Activated naive CD4-positive, alpha-beta T cell (primary cell): Measurements from ENCODE around the gene FOXP1.

Experiments
- DNase-seq, 4 experiments: peaks; one replicate each; lab custom pipeline; 2025; lab: John Stamatoyannopoulos, UW

FOXP1 gene

GRCh38 chr3:71504250-71505036, 79.1 kb downstream of the FOXP1 start:
- DNase-seq, result no peak

- DNase-seq, result no peak
These were observed 79.8 kb downstream of the FOXP1 start for GRCh38 chr3:71503525-71504249.

GRCh38 chr3:71502066-71502625, 81.4 kb downstream of the FOXP1 start:
- DNase-seq, result no peak

GRCh38 chr3:71500696-71501095, 82.8 kb downstream of the FOXP1 start:
- DNase-seq, result no peak

DNA sequence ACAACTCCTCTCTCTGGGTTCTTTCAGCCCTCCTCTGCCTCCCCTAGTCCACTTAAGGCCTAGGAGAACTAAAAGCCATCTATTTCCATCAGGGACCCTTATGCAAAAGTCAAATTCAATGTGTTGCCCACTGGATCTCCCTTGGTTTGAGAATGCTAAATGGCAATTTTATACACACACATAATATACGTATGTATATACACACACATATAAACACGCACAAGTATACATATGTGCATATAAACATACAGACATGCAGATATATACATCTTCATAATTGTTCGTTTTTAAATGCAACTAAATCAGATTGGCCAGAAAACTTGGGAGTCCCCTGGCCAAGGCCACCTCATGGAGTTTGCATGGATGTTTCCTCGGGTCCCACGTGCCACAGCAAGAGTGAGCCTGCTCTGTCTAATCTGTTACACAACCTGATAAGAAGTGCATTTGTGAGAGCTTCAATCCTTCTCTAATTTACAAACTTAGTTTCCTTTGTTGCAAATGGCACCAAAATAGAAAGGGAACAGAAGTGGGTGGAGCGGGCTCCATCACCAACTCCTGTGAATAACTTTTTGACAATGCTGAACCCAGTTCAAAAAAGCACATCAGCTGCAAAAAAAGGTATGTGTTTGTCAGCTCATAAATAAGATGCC, 84.2 kb downstream of the FOXP1 start:
- no peak for DNase-seq

- no peak for DNase-seq
These were observed 85.0 kb downstream of the FOXP1 start for GRCh38 chr3:71498543-71498942.

- DNase-seq, result no peak
These were observed 85.5 kb downstream of the FOXP1 start for GRCh38 chr3:71497971-71498444.

- no peak for DNase-seq
These were observed 86.1 kb downstream of the FOXP1 start for GRCh38 chr3:71497367-71497897.

- no peak for DNase-seq
These were observed 87.6 kb downstream of the FOXP1 start for GRCh38 chr3:71495708-71496472.

GRCh38 chr3:71494212-71494611, 89.3 kb downstream of the FOXP1 start:
- no peak for DNase-seq

DNA sequence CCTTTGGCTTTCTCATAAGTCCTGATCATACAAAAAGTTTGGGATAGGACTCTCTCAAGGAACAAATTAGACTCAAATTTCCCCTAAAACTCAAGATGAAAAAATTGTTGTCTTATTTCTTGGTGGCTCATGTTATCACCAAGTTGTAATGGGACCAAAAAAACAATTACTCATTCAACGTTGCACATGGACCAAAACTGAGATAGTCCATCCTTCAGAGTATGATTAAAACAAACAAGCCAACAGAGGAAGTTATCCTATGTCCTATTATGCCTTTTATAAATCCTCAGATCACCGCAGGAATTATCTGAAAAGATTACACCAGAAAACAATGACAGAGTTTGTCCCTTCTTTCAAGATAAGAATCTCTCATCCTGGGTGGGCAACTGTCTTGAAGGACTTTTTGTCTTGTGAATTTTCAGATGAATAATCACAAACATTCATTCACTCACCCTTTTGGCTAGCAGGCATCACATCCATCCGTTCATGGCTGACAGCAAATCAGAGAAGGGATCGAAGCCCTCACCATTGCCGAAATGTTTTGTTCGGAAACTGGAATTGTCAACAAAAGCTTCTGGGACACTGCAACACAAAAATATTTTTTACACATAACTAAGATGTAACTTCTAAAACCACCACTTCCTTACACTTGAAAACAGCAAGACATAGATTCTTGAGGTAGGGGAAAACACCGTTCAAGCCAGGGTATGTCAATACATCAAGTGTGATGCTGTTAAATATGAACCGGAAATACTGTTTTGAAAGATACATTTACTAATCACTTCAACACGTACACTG, 90.4 kb downstream of the FOXP1 start:
- DNase-seq, result no peak

GRCh38 chr3:71492566-71492965, 91.0 kb downstream of the FOXP1 start:
- no peak for DNase-seq

GRCh38 chr3:71491154-71491752, 92.3 kb downstream of the FOXP1 start:
- no peak for DNase-seq

- DNase-seq, result no peak
These were observed 92.8 kb downstream of the FOXP1 start for GRCh38 chr3:71490692-71491091.

DNA sequence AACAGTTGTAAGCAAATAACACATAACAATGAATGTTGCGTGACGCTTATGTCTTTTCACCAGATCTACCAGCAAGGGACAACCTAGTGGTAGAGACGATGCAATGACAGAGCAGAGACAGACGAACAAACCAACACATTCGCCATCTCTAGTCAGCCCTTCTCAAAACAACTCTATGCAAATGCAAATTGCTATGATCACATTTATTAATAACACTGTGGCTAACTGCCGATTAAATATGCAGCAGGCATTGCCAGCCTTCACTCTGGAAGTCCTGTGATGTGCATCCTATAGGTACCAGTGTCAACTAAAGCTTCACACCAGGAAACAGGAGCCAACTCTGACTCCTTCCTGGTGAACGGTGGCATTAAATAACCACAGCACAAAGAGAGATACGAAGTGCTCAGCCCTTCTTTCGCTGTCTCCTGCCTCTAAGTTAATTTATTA, 94.2 kb downstream of the FOXP1 start:
- DNase-seq, result peak in 1 of 4 experiments; percentile 10

- DNase-seq, result no peak
These were observed 94.6 kb downstream of the FOXP1 start for GRCh38 chr3:71488882-71489281.

DNA sequence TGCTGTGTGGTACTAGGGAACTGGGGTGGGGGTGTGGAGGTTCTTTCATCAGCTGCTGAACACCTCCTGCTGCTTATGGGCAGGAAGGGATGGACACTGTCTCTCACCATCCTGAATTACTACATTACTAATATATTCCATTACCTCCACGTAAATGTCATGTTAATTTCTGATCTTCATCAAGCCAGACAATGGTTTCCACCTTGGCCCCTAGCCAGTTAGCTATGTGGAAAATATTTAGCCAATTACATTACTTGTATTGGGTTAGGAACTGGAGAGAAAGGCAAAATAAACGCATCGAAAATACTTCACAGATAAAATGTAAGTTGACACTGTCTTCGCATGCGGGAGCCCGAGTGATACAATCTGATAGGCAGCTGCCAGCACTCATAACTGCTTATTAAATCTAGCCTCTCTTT, 95.1 kb downstream of the FOXP1 start:
- DNase-seq, result no peak

GRCh38 chr3:71487418-71487817, 96.1 kb downstream of the FOXP1 start:
- DNase-seq, result no peak

DNA sequence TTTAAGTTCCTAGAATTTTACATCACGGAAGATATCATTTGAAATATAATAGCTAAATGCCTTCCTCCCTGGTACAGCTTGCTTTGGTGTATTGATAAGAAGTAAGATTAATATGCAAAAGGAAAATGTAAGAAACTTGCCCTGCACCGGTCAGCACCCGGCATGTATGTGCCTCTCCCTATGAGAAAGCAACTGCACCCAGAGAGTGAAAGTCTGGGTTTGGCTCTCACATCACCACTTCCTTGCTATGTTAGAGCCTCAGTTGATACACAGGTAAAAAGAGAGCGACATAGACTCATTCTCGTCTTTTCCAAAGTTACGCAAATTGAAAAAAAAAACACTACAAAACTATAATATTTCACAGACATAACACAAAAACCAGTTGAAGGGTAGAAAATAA, 96.7 kb downstream of the FOXP1 start:
- DNase-seq, result peak in 1 of 4 experiments; percentile 5

- DNase-seq, result no peak
These were observed 97.6 kb downstream of the FOXP1 start for GRCh38 chr3:71485896-71486295.
